Left forelimb (tissue), 1 donor: ENCODE results near the gene ZDHHC11B.
"Not testable (repeated sequence)": the region's sequence is repeated elsewhere in the genome, so short reads cannot be mapped to it uniquely, and the experiment has no call there.

Experiments used
- DNase-seq: peaks from one replicate; pipeline ENCODE4 v3.0.0-alpha.2; 2018; ENCODE audit warnings: low spot score

The ZDHHC11B gene

DNA sequence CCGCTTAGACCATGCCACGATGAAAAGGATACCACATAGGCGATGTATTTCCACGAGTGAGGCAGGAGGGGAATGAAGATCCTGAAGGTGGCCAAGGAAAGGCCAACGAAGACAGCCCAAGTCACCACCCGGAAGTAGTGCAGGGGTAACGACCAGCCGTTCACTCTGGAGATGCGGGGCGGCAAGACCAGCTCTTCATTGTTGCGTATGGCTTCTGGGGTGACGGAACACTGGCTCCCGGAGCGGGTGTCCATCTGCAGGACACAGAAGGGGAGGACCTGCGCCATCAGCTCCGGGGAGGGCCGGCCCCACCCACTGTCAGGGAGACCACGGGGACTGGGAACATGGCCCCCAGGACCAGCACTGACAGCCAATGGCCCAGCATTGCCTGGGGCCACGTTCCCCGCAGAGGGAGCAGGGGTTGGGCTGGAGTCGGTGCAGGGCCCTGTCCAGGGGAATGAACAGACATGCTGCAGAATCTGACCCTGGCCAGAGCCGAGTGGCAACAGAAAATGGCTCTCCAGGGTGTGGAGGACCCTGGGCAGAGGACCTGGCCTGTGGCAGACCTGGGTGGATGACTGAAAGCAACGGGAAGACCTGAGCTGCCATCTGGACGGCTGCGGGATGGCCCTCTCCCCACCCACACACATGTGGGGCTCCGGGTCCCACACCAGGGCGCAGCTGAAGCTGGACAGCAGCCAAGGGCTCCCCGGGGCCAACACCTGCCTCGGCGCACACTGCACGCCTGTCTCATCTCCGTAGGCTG lies 17.7 kb downstream of the ZDHHC11B start:
- DNase-seq = peak; percentile 65

DNA sequence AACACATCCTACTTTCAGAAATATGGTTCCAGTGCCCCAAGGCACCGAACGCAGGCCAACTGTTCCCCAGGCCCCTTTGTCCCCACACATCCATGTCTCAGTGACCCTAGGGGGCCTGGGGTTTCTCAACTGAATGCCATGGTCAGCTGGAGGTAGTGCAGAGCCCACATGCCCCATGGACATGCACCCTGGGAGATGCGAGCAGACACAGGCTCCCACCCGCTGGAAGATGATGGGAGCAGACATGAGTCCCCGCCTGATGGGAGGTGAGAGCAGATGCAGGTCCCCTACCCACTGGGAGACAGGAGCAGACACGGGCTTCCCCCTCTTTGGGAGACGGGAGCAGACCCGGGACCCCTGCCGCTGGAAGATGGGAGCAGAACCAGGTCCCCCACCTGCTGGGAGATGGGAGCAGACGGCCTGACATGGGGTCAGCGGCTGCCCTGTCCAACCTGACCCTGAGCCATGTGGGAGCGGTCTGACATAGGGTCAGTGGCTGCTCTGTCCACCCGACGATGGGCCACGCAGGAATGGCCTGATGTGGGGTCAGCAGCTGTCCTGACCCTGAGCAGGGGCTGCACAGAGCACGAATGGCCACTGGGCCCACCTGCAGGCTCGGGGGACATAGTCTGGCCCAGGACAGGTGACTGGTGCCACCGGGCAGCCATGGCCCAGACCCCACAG lies 18.4 kb downstream of the ZDHHC11B start:
- peak; percentile 65 for DNase-seq

DNA sequence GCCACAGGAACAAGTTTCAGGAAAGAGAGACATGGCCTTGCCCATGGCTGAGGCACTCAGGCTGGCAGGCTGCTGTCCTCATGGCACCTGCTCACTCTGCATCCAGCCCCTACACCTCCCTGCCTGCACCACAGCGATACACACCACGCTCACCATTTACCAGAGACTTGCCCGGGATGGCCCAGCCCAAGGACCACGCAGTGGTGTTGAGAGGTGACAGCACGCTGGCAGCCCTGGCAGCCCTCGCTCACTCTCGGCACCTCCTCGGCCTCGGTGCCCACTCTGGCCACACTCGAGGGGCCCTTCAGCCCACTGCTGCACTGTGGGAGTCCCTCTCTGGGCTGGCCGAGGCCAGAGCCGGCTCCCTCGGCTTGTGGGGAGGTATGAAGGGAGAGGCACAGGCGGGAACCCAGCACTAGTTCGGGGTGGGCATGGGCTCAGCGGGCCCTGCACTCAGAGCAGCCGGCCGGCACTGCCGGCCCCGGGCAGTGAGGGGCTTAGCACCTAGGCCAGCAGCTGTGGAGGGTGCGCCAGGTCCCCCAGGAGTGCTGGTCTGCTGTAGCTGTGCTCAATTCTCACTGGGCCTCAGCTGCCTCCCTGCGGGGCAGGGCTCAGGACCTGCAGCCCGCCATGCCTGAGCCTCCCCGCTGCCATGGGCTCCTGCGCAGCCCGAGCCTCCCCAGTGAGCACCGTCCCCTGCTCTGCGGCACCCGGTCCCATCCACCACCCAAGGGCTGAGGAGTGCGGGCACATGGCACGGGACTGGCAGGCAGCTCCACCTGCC lies 20.3 kb downstream of the ZDHHC11B start:
- DNase-seq = peak; percentile 67

DNA sequence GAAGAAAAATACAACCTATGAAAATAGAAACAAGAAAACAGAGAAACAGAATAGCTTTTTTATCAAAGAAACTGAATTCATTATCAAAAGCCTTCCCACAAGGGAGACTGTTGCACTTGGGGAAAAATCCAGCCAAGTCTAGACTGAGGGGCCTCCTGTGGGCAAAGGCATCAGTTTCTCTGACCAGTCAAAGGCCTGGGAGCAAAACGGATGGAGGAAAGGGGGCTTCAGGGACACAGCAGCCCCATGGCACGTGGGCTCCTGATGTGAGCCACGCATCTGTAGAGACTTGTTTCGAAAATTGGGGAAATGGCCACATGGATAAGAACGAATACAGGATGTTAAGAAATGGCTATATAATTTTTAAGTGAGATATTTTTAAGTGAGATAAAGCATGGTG lies 21.1 kb downstream of the ZDHHC11B start:
- no peak for DNase-seq

DNA sequence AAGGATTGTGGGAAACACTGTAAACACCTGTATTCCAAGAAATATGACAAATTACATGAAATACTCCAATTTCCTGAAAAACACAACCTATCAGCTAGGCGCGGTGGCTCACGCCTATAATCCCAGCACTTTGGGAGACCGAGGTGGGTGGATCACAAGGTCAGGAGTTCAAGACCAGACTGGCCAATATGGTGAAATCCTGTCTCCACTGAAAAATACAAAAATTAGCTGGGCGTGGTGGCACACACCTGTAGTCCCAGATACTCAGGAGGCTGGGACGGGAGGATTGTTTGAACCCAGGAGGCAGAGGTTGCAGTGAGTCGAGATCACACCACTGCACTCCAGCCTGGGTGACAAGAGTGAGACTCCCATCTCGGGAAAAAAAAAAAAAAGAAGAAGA lies 21.5 kb downstream of the ZDHHC11B start:
- DNase-seq = not testable (repeated sequence)

DNA sequence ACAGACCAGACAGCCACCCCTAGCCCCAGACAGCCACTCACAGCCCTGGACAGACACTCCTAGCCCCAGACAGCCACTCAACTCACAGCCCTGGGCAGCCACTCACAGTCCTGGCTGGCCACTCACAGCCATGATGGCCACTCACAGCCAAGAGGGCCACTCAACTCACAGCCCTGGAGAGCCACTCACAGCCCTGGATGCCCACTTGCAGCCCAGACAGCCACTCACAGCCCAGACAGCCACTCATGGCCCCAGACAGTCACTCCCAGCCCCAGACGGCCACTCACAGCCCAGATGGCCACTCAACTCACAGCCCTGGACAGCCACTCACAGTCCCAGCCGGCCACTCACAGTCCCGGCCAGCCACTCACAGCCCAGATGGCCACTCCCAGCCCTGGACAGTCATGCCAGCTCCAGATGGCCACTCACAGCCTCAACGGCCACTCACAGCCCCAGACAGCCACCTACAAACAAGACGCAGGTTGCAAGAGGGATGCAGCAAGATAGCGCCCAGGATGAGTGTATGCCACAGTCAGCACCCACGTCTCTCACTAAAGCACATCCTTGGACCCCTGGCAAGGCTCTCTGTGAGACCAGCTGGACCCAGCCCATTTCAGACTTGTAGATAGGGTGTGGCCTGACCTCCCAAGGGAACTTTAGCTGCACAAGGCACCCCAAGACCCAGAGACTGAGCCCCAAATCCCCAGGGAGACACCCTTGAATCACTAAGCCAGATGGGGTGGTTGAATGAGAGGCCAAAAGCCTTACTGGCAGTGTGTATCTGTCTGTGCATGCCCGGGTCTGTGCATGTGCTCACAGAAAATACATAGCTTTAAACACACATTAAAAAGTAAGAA lies 22.4 kb downstream of the ZDHHC11B start:
- DNase-seq = peak; percentile 67

DNA sequence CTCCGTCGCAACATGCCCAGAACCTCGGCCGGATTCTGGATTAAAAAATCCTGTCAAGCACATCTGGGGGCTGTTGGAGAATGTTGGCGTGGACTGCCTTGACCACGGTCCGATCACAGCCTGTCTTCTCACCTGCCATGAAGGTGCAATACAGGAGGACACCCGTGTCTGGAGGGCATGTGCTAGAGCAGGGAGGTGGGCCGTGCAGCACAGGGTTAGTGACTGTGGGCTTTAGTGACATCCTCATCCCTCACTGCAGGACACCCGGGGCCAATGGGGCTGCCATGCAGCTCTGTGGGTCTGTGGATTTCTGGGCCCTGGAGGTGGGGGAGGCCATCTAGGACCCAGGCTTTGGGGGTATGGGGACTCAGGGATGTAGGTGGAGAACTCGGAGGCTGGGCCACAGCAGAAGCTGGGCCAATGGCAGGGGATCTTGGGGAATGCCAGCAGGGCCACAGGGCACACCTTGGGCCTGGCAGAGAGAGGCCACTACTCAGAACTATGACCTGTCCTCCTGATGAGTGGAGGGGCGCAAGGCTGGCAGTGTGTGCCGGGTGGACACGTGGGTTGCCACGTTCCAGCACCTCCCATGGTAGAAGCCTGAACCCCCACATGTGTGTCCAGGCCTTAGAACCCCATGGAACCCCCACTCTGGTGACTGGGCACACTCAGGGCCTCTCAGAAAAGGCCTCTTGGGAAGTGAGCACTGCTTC lies 23.3 kb downstream of the ZDHHC11B start:
- DNase-seq = peak; percentile 64

DNA sequence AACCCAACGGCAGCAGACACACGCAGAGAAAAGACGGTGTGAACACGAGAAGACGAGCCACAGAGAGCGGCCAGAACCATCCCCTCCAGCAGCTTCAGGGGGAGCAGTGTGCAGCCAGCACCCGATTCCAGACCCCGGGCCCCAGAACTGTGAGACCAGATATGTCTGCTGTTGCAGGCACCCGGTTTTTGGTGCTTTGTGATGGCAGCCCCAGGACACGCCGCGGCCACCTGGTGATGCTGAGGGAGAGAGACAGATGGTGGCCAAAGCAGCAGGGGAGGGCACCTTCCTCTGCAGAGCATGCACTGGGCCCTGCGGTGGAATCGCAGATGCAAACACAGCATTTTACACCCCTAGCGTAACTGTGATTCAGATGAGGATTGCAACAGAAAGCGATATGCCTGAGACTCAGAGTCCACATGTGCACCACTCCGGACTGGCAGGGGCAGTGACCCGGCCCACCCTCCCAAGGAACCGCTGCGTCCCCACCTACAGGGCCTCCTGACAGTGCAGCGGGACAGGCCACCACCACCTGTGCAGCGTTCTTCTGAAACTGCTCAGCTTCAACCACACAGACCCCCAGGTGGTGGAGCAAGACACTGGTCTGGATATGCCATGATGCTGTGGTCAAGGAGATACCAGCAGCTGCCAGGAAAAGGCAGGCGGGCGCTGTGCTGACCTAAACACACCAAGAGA lies 24.0 kb downstream of the ZDHHC11B start:
- DNase-seq = peak; percentile 63

DNA sequence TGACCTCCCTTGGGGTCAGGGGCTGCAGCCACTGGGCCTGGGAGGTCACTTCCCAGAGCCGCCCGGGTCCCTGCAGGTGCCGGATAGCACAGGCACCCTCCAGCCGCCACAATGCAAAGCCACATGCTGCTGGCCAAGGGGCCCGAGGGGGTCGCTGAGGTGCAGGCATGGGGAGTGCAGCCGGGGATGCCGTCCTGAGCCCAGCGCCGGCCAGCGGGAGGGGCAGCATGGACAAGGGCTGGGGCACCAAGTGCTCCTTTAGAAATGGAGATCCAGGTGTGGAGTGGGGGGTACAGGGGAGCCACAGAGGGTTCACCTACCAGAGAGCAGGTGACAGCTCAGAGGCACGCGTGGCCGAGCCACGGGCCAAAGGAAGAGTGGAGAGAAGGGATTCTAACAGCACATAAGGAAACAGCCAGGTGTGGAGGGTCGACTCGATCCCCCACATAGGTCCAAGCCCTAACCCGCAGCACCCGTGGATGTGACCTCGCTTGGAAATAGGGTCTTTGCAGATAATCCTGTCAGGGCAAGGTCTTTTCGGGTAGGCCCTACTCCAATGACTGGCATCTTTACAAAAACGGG lies 24.7 kb downstream of the ZDHHC11B start:
- peak; percentile 67 for DNase-seq

DNA sequence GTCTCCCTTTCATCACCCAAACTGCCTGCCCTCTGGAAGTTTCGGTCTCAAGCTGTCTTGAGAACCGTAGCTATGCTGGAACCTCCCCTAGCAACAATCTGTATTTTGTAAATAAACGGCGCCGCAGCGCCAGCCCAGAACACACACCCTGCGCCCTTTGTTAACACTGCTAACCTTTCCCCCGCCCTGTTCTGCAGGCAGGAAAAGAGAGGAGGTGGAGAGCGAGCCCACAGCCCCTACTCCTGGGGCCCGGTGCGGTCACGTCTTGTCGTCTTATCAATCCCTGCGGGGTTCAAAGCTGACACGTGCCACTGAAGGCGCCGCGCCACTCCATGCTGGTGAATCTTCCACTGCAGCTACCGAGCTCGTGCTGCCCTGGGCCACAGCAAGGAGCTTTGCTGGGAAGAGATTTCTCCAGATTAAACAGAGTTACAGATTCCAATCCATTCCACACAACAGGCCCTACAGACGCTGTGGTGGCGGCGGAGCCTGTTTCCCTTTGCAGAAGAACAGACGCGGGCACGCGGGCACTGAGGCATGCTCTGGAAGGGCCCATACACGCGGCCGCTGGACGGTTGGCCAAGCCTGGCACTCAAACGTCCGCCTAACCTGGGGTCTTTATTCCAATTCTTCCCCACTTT lies 25.3 kb downstream of the ZDHHC11B start:
- DNase-seq = peak; percentile 76

DNA sequence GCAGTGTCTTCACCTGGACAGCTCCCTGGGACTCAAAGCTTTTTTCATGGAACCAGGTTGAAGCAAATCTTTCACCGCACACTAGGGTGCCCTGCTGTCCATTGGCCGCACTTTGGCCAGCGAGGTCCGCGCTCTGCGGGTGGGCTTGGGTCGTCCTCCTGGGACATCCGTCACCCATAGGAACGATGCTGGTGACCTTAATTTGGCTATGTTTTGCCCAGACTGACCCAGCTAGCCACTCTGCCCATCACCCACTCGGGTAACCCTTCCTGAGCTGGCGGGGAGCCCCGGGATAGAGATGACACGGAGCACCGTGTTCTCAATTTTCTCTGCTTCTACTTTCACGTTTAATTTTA lies 25.9 kb downstream of the ZDHHC11B start:
- peak; percentile 64 for DNase-seq

DNA sequence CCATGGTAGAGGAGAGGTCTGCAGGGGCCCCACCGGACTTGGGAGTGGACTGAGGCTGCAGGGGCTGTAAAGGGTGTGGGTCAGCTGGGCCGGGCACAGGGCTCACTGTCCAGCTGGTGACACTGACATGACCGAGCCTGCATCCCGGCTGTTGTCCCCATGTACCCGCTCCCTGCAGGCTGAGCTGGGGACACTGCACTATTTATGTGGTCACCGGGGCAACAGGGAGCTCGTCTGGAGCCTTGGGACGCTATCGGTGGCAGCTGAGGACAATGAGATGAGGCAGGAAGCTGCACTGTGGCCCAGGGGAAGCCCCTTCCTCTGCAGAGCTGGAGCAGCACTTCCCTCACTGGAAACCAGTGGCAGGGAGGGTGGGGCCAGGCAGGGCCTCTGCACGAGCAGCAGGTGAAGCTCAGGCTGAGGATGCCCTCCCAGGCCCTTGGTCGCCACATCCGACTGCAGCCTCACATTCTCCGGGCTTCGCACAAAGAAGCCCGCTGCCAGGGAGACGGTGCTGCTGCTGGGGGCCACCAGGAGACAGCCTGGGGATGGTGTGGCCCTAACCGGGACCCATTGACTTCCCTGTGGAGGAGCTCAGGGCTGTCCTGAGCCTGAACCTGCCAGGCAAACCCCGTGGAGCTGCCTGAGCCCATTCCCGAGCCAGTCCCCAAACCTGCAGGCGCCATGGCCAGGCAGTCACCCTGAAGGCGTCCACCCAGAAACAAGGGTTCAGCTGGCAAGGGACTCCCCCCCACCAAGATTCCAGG lies 26.4 kb downstream of the ZDHHC11B start:
- peak; percentile 76 for DNase-seq

DNA sequence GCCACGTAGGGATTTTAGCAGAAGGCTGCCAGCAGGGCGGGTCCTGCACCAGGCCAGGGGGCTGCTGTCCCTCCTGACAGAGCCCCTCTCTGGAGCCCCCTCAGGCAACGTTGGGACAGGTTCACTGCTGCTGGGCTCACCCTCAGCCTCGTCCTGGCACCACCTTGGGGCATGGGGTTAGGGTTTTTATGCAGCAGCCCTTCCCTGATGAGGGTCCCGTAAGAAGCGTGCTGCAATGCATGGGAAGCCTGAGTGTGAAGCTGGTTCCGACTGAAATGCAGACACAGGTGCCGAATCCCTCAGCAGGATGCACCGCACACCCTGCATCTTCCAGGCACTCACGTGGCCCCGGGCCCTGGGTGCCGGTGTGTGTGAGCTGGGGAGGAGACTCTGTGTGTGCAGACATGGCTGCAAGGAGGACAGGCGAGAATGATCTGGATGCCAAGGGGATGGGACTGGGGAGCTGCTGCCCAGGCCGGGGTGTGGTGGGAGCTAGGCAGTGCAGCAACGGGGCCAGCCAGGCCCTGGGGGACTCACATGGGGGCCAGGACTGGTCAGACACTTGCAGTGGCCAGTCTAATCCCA lies 27.1 kb downstream of the ZDHHC11B start:
- peak; percentile 71 for DNase-seq

DNA sequence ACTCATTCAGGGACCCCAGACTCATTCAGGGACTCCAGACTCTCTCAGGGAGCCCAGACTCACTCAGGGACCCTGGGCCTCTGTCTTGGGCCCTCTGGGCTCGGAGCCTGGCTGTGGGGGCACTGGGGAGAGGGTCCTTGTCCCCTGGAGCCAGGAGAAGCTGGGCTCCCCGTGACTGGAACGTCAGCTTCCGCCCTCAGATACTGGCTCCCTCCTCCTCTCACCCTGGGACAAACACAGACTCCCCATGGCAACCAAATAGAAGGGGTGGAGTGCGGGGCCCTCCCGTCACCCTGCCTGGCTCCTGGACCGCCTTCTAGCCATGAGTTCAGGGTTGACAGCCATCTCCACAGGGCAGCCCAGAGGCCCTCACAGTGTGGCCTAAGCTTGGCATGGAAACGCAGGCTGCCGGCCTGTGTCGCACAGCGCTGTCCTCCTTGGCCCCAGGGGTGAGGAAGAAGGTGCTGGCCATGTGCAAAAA lies 27.6 kb downstream of the ZDHHC11B start:
- peak; percentile 67 for DNase-seq

DNA sequence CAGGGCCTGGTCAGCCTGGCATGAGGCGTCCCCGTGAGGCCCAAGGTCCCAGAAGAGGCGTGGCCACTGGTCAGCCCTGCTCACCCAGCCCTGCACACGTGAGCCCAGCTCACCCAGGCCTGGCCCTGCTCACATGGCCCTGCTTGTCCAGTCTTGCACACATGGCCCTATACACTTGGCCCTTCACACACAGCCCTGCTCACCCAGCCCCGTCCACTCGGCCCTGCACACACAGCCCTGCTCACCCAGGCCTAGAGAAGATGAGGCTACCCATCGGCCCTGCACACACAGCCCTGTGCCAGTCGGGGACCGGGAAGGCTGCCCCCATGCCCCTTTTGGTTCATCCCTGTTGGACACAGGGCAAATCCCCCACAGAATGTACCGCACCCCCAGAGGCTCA lies 28.4 kb downstream of the ZDHHC11B start:
- peak; percentile 67 for DNase-seq

DNA sequence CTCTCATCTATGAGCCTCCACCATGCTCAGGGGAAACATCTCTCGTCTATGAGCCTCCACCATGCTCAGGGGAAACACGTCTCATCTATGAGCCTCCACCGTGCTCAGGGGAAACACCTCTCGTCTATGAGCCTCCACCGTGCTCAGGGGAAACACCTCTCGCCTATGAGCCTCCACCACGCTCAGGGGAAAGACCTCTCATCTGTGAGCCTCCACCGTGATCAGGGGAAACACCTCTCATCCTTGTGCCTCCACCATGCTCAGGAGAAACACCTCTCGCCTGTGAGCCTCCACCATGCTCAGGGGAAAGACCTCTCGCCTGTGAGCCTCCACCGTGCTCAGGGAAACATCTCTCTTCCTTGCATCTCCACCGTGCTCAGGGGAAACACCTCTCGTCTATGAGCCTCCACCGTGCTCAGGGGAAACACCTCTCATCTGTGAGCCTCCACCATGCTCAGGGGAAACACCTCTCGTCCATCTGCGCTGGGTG lies 30.3 kb downstream of the ZDHHC11B start:
- peak; percentile 14 for DNase-seq

DNA sequence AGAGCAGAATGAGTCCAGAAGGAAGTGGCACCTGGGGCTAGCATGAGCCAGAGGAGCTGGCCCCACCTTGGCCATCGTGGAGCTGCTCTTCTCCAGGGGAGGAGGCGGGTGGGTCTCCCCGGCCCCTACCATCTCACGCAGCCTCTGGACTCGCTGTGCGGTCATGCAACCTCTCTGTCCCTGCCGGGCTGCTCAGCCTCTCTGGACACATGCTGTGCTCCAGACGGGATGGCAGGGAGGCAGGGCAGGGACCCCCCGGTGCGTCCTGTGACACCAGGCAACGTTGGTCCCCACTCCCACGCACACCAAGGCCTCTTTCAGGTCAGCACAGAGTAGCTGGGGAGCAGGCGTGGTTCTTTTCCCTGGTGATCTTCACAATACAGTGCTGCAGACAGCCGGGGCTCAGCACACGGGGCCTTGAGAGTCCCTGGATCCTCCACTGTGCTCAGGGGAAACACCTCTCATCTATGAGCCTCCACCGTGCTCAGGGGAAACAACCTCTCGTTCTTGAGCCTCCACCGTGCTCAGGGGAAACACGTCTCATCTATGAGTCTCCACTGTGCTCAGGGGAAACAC lies 30.9 kb downstream of the ZDHHC11B start:
- not testable (repeated sequence) for DNase-seq
